Loucy (cell line): ENCODE measurements around the gene PLPP7.

ENCODE experiments used
- H2AFZ ChIP-seq: fragments of 200-600 bp; sonication (generic); 2 replicates; pipeline ENCODE4 v1.6.0; 2016; ENCODE audit warnings: antibody characterized with exemption, mild to moderate bottlenecking, low read length, moderate library complexity
- H3F3A ChIP-seq: fragments of 200-600 bp; 2 replicates; pipeline ENCODE4 v1.6.0; 2016; ENCODE audit warnings: antibody characterized with exemption, low read depth, mild to moderate bottlenecking
- H3K27me3 ChIP-seq: fragments of 200-600 bp; sonication (generic); 2 replicates; pipeline ENCODE4 v1.6.1; 2014; ENCODE audit warnings: low read length, mild to moderate bottlenecking; ENCODE audit not compliant: insufficient read depth, poor library complexity, severe bottlenecking
- H3K36me3 ChIP-seq: fragments of 200-600 bp; sonication (generic); 2 replicates; pipeline ENCODE4 v1.6.1; 2016; ENCODE audit warnings: low read length; ENCODE audit not compliant: insufficient read depth
- H3K4me1 ChIP-seq: fragments of 200-600 bp; sonication (generic); 2 replicates; pipeline ENCODE4 v1.5.1; 2014; ENCODE audit warnings: low read length, mild to moderate bottlenecking; ENCODE audit not compliant: insufficient read depth, poor library complexity, severe bottlenecking
- H3K4me2 ChIP-seq: fragments of 200-600 bp; sonication (generic); 2 replicates; pipeline ENCODE4 v1.6.0; 2014; ENCODE audit warnings: antibody characterized with exemption, low read length, low read depth, mild to moderate bottlenecking; ENCODE audit not compliant: poor library complexity, severe bottlenecking
- H3K4me3 ChIP-seq: fragments of 200-600 bp; sonication (generic); 2 replicates; pipeline ENCODE4 v1.5.1; 2014; ENCODE audit warnings: low read length, mild to moderate bottlenecking, mixed read lengths; ENCODE audit not compliant: poor library complexity, severe bottlenecking
- H3K79me2 ChIP-seq: fragments of 200-600 bp; sonication (generic); 2 replicates; pipeline ENCODE4 v1.6.1; 2014; ENCODE audit warnings: low read length; ENCODE audit not compliant: insufficient read depth
- H3K9ac ChIP-seq: fragments of 200-600 bp; sonication (generic); 2 replicates; pipeline ENCODE4 v1.6.0; 2014; ENCODE audit warnings: mild to moderate bottlenecking, low read depth, low read length, moderate library complexity; ENCODE audit not compliant: poor library complexity, severe bottlenecking
- H3K9me2 ChIP-seq: fragments of 200-600 bp; sonication (generic); replicated peaks from 2 replicates; pipeline ENCODE4 v1.6.1; 2016; ENCODE audit warnings: low read depth, low read length, mixed read lengths
- H3K9me3 ChIP-seq: fragments of 200-600 bp; sonication (generic); 2 replicates; pipeline ENCODE4 v1.6.1; 2014; ENCODE audit warnings: mild to moderate bottlenecking, antibody characterized with exemption, low read length, low read depth; ENCODE audit not compliant: insufficient read depth
- H4K20me1 ChIP-seq: fragments of 200-600 bp; sonication (generic); 2 replicates; pipeline ENCODE4 v1.6.0; 2014; ENCODE audit warnings: antibody characterized with exemption, low read length, mild to moderate bottlenecking; ENCODE audit not compliant: insufficient read depth, poor library complexity, severe bottlenecking
- CTCF ChIP-seq: fragments of 200-600 bp; sonication (generic); conservative IDR thresholded peaks from 2 replicates; pipeline ENCODE4 v1.5.1; 2014; ENCODE audit warnings: mild to moderate bottlenecking, antibody characterized with exemption, low read length
- EZH2phosphoT487 ChIP-seq: fragments of 200-600 bp; IDR thresholded peaks from 2 replicates; pipeline ENCODE4 v1.6.1; 2018; ENCODE audit warnings: antibody characterized with exemption, mild to moderate bottlenecking, moderate library complexity, borderline replicate concordance

PLPP7 gene

GRCh38 chr9:131292937-131293336 is 3.4 kb downstream of the PLPP7 start:
- Histone ChIP-seq H3K4me1 (no peaks in the 10 kb centered on the region), H3K9ac (no peak overlapping the region), H3K27me3 (no peaks in the 10 kb centered on the region), H3K36me3 (no peaks in the 10 kb centered on the region), H3K4me2 (no peak overlapping the region), H2AFZ (no peak overlapping the region), H3F3A (no peaks in the 10 kb centered on the region), H3K9me2 (no peaks in the 10 kb centered on the region), H3K79me2 (no peaks in the 10 kb centered on the region), H3K4me3 (no peak overlapping the region), H4K20me1 (no peaks in the 10 kb centered on the region), H3K9me3 (no peaks in the 10 kb centered on the region)
- no peak for TF ChIP-seq CTCF
- TF ChIP-seq EZH2phosphoT487, result no peak

GRCh38 chr9:131296460-131296859 is 6.9 kb downstream of the PLPP7 start:
- no peaks in the 10 kb centered on the region for H3K79me2 ChIP-seq
- H3F3A ChIP-seq, result no peaks in the 10 kb centered on the region
- no peaks in the 10 kb centered on the region for H3K36me3 ChIP-seq
- H3K9ac ChIP-seq, result no peak overlapping the region
- no peak for TF ChIP-seq EZH2phosphoT487
- TF ChIP-seq CTCF, result no peak
- H2AFZ ChIP-seq, result no peak overlapping the region
- no peaks in the 10 kb centered on the region for H3K9me3 ChIP-seq
- no peaks in the 10 kb centered on the region for H4K20me1 ChIP-seq
- no peak overlapping the region for H3K4me2 ChIP-seq
- H3K27me3 ChIP-seq, result no peaks in the 10 kb centered on the region
- H3K4me1 ChIP-seq, result no peaks in the 10 kb centered on the region
- no peak overlapping the region for H3K4me3 ChIP-seq
- no peaks in the 10 kb centered on the region for H3K9me2 ChIP-seq

- Histone ChIP-seq H4K20me1 (no peaks in the 10 kb centered on the region), H3K36me3 (no peaks in the 10 kb centered on the region), H3K9me2 (no peaks in the 10 kb centered on the region), H3K4me1 (no peaks in the 10 kb centered on the region), H3K9me3 (no peaks in the 10 kb centered on the region), H3F3A (no peaks in the 10 kb centered on the region), H3K27me3 (no peaks in the 10 kb centered on the region), H2AFZ (no peak overlapping the region), H3K79me2 (no peaks in the 10 kb centered on the region), H3K4me3 (no peak overlapping the region), H3K4me2 (no peak overlapping the region), H3K9ac (no peak overlapping the region)
- no peak for TF ChIP-seq EZH2phosphoT487
- no peak for TF ChIP-seq CTCF
These were observed 7.5 kb downstream of the PLPP7 start for GRCh38 chr9:131296906-131297500.
